Suprapubic skin (tissue), 4 donors: ENCODE data around the gene PCBP3.

Source experiments
- POLR2A ChIP-seq, 2 donors: fragments of 450-650 bp; IDR thresholded peaks; one replicate each; pipeline ENCODE4 v1.6.1; 2017; ENCODE audit warnings: antibody characterized with exemption in 2 of 2, mild to moderate bottlenecking in 2 of 2, moderate library complexity in 2 of 2
- POLR2AphosphoS5 ChIP-seq, 3 donors: sonication (generic); formaldehyde crosslinking; IDR thresholded peaks; one replicate each; pipeline ENCODE4 v1.6.1; 2017; ENCODE audit warnings: antibody characterized with exemption in 3 of 3
- TF ChIP-seq, protein P1 (sequence below), 2 donors: fragments of 200-600 bp in 1 of 2; fragments of 450-650 bp in 1 of 2; sonication (generic) in 1 of 2; IDR thresholded peaks; one replicate each; pipeline ENCODE4 v1.5.1; 2016 to 2019; ENCODE audit warnings: antibody characterized with exemption in 2 of 2, mild to moderate bottlenecking in 1 of 2, moderate library complexity in 1 of 2

DNA sequence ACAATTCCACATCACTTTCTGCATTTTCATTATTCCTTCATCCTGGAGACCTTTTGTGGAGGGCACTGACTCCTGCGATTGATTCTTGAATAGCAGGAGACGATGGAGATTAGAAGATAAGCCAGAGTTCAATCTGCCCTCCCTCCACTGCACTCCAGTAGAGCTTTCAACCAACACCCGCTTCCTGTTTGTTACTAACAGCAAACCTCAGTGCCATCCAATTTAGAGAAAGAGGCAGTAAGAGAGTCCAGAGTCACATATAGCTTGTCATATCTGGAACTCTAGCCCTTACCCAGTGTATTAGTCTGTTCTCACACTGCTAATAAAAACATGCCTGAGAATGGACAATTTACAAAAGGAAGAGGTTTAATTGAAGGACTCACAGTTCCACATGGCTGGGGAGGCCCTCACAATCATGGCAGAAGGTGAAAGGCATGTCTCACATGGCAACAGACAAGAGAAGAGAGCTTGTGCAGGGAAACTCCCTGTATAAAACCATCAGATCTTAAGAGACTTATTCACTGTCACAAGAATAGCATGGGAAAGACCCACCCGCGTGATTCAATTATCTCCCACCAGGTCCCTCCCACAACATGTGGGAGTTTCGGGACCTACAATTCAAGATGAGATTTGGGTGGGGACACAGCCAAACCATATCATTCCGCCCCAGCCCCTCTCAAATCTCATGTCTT lies 55.9 kb downstream of the PCBP3 start:
- TF ChIP-seq, protein P1, sequence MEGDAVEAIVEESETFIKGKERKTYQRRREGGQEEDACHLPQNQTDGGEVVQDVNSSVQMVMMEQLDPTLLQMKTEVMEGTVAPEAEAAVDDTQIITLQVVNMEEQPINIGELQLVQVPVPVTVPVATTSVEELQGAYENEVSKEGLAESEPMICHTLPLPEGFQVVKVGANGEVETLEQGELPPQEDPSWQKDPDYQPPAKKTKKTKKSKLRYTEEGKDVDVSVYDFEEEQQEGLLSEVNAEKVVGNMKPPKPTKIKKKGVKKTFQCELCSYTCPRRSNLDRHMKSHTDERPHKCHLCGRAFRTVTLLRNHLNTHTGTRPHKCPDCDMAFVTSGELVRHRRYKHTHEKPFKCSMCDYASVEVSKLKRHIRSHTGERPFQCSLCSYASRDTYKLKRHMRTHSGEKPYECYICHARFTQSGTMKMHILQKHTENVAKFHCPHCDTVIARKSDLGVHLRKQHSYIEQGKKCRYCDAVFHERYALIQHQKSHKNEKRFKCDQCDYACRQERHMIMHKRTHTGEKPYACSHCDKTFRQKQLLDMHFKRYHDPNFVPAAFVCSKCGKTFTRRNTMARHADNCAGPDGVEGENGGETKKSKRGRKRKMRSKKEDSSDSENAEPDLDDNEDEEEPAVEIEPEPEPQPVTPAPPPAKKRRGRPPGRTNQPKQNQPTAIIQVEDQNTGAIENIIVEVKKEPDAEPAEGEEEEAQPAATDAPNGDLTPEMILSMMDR (IDR thresholded peaks at IDR 0.05): no peak
- no peak for TF ChIP-seq POLR2A (IDR thresholded peaks at IDR 0.05)
- TF ChIP-seq POLR2AphosphoS5 (IDR thresholded peaks at IDR 0.05): no peak
